IPS-18a (cell line): Measurements from ENCODE around the gene GPR137C.

Experiments
- H3K27ac ChIP-seq: one replicate; pipeline ENCODE4 v1.5.1; 2013; ENCODE audit warnings: low read length
- H3K27me3 ChIP-seq: one replicate; pipeline ENCODE4 v1.6.1; 2013; ENCODE audit warnings: mild to moderate bottlenecking, low read length; ENCODE audit not compliant: control insufficient read depth, insufficient read depth
- H3K36me3 ChIP-seq: one replicate; pipeline ENCODE4 v1.6.1; 2013; ENCODE audit warnings: low read depth, low read length; ENCODE audit not compliant: control insufficient read depth
- H3K4me1 ChIP-seq: one replicate; pipeline ENCODE4 v1.6.1; 2013; ENCODE audit warnings: low read depth, low read length; ENCODE audit not compliant: control insufficient read depth
- H3K4me3 ChIP-seq: one replicate; pipeline ENCODE4 v1.5.1; 2013; ENCODE audit warnings: low read length
- H3K9ac ChIP-seq: one replicate; pipeline ENCODE4 v1.6.1; 2013; ENCODE audit warnings: mild to moderate bottlenecking, low read length, moderate library complexity
- H3K9me3 ChIP-seq: one replicate; pipeline ENCODE4 v1.6.1; 2013; ENCODE audit warnings: low read depth, low read length; ENCODE audit not compliant: control insufficient read depth

The GPR137C gene, protein sequence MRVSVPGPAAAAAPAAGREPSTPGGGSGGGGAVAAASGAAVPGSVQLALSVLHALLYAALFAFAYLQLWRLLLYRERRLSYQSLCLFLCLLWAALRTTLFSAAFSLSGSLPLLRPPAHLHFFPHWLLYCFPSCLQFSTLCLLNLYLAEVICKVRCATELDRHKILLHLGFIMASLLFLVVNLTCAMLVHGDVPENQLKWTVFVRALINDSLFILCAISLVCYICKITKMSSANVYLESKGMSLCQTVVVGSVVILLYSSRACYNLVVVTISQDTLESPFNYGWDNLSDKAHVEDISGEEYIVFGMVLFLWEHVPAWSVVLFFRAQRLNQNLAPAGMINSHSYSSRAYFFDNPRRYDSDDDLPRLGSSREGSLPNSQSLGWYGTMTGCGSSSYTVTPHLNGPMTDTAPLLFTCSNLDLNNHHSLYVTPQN

DNA sequence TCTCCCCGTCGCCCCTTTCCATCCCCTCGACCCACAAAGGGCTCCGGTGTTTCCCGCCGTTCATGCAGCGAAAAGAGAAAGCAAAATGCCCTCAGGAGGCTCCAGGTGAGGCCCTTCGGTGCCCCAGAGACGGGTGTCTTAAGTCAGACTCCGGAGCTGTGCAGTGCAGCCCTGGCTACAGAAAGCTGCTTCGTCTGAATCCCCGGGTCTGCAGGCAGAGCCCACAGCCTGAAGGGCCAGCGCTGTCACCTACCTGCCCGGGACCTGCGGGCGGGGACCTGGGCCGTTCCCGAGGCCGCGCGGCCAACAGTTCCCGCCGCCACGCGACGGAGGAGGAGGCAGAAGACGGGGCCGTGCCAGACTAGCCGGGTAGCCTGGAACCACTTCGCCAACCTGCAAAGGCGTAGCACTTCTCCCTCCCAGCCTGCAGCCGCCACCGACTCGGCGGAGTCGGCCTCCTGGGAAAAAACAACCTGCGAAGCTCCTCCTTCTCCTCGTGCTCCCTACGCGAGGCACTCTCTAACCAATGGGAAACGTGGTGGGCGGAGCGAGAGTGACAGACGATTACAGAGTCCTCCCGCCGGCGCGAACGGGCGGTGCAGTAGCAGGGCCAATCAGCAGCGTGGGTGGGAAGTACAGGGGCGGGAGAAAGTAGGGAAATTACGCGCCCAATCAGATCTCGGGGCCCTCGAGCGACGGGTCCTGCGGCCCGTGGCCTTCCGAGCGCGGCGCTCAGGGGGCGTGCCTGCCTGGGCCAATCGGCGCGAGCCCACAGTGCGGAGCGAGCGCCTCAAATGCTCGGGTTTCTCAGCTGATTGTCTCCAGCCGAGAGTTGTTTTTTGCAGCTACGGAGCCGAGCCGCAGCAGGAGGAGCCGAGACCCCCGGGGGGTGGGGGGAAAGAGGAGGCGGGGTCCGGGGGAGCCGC, at the start of gene GPR137C, which contains the start of gene TXNDC16:
Gene GPR137C (plus strand): TSS at position 774 of the 926 bp plus-strand sequence. CDS start 312 bp downstream, outside the sequence.
Gene TXNDC16 (minus strand): TSS at position 443 of the 926 bp plus-strand sequence. CDS start 8,948 bp downstream, outside the sequence.
- Histone ChIP-seq H3K9ac (peak within 1 kb of the TSS; percentile 75), H3K27me3 (peaks cover 12% of the 10 kb centered on the region), H3K36me3 (no peaks in the 10 kb centered on the region), H3K4me3 (peak within 1 kb of the TSS; percentile 96), H3K9me3 (no peaks in the 10 kb centered on the region), H3K4me1 (peaks cover 18% of the 10 kb centered on the region), H3K27ac (no peak within 1 kb of the TSS)

DNA sequence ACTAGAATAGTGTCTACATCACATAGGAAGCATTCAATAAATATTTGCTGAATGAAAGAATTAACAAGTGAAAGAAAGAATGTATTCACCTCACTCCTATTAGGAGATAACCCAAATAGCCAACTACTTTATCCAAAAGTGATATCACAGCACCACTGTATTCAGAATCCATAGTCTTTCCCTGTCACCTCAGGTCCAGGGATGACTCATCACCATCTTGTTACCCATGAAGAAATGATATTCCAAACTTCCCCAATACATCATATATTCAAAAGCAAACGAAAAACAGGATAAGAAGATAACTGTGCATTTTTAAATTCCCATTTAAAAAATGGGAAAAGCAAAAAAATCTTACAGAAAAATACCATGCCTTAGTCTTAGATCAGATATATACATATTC, 39.4 kb upstream of the GPR137C start:
- no peaks in the 10 kb centered on the region for H3K36me3 ChIP-seq
- H3K4me1 ChIP-seq: peaks cover 12% of the 10 kb centered on the region
- no peaks in the 10 kb centered on the region for H3K9me3 ChIP-seq
- H3K4me3 ChIP-seq: no peak overlapping the region
- H3K27ac ChIP-seq: no peak overlapping the region
- H3K9ac ChIP-seq: no peak overlapping the region
- H3K27me3 ChIP-seq: no peaks in the 10 kb centered on the region

GRCh38 chr14:52514046-52514811, 38.4 kb upstream of the GPR137C start:
- no peaks in the 10 kb centered on the region for H3K27me3 ChIP-seq
- no peak overlapping the region for H3K27ac ChIP-seq
- no peaks in the 10 kb centered on the region for H3K9me3 ChIP-seq
- H3K36me3 ChIP-seq: no peaks in the 10 kb centered on the region
- H3K4me1 ChIP-seq: peaks cover 12% of the 10 kb centered on the region
- H3K9ac ChIP-seq: no peak overlapping the region
- H3K4me3 ChIP-seq: no peak overlapping the region

GRCh38 chr14:52522033-52522432, 30.6 kb upstream of the GPR137C start:
- H3K4me3 ChIP-seq: no peak overlapping the region
- H3K27me3 ChIP-seq: no peaks in the 10 kb centered on the region
- no peak overlapping the region for H3K27ac ChIP-seq
- no peaks in the 10 kb centered on the region for H3K9me3 ChIP-seq
- H3K9ac ChIP-seq: no peak overlapping the region
- H3K36me3 ChIP-seq: no peaks in the 10 kb centered on the region
- no peaks in the 10 kb centered on the region for H3K4me1 ChIP-seq

DNA sequence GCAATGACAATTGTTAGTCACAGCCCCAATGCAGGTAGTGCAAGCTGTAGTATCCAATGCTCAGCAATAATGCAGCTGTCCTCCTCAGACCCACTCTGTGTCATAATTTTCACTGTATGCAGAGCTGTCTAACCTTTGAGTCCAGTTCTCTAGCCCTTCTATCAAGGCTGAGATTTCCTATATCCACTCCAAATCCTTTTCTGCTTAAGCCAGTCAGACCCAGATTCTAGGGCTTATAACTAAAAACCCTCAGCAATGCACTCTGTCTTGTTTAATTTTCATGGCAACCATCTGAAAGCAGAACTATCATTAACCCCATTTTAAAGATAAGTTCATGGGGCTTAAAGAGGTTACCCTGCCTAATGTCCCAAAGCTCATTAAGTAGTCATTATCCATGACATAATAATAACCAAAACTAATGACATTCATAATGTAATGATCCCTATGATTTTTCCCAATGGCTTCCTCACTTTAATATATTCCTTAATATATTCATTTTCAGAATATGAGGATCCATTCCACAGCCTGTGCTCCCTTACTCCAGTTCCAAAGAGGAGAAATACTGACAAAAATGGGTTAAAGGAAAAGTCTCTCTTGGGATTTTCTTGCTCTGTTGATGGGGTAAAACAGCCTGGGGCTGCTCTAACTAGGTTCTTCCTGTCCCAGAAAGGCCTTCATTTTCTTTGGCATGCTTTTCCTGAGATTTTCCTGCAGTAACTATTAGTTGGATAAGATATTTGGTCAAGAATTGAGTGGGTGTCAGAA, 29.9 kb upstream of the GPR137C start:
- no peak overlapping the region for H3K9ac ChIP-seq
- H3K36me3 ChIP-seq: no peaks in the 10 kb centered on the region
- no peaks in the 10 kb centered on the region for H3K9me3 ChIP-seq
- no peak overlapping the region for H3K27ac ChIP-seq
- no peak overlapping the region for H3K4me3 ChIP-seq
- no peaks in the 10 kb centered on the region for H3K27me3 ChIP-seq
- H3K4me1 ChIP-seq: no peaks in the 10 kb centered on the region

- Histone ChIP-seq H3K9ac (no peak overlapping the region), H3K27me3 (no peaks in the 10 kb centered on the region), H3K4me3 (no peak overlapping the region), H3K9me3 (no peaks in the 10 kb centered on the region), H3K36me3 (no peaks in the 10 kb centered on the region), H3K27ac (no peak overlapping the region), H3K4me1 (no peaks in the 10 kb centered on the region)
Measured at GRCh38 chr14:52527052-52527451, 25.6 kb upstream of the GPR137C start.

DNA sequence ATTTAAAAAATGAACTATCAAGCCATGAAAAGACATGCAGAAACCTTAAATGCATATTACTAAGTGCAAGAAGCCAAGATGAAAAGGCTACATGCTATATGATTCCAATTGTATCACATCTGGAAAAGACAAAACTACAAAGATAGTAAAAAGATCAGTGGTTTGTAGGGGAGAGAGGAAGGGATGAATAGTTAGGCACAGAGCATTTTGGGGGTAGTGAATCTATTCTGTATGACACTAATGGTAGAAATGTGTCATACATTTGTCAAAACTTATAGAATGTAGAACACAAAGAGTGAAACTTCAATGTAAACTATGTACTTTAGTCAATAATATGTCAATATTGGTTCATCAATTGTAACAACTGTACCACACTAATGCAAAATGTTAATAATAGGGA, 21.2 kb upstream of the GPR137C start:
- Histone ChIP-seq H3K9ac (no peak overlapping the region), H3K4me3 (no peak overlapping the region), H3K9me3 (no peaks in the 10 kb centered on the region), H3K27ac (no peak overlapping the region), H3K27me3 (no peaks in the 10 kb centered on the region), H3K36me3 (peaks cover 3% of the 10 kb centered on the region), H3K4me1 (no peaks in the 10 kb centered on the region)

DNA sequence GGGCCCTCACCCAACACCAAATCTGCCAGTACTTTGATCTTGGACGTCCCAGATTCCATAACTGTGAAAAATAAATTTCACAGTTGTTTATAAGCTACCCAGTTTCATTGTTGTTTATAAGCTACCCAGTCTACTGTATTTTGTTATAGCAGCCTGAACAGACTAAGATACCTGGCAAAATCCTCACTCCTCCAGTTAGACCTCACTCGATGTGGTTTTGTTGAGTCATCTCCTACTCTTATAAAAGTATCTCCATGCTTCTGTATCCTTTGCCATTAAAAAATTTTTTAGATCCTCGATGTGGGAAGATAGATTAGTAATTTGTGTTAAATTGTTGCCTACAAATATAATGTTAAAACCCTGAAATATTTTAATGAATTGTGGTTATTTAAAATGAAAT, 16.4 kb upstream of the GPR137C start:
- no peaks in the 10 kb centered on the region for H3K9me3 ChIP-seq
- no peak overlapping the region for H3K27ac ChIP-seq
- H3K4me3 ChIP-seq: no peak overlapping the region
- H3K27me3 ChIP-seq: no peaks in the 10 kb centered on the region
- H3K4me1 ChIP-seq: peaks cover 10% of the 10 kb centered on the region
- H3K9ac ChIP-seq: no peak overlapping the region
- peaks cover 3% of the 10 kb centered on the region for H3K36me3 ChIP-seq

GRCh38 chr14:52538623-52539022, 14.0 kb upstream of the GPR137C start:
- Histone ChIP-seq H3K9me3 (no peaks in the 10 kb centered on the region), H3K36me3 (peaks cover 8% of the 10 kb centered on the region), H3K4me3 (no peak overlapping the region), H3K4me1 (peaks cover 10% of the 10 kb centered on the region), H3K27ac (no peak overlapping the region), H3K27me3 (no peaks in the 10 kb centered on the region), H3K9ac (no peak overlapping the region)

DNA sequence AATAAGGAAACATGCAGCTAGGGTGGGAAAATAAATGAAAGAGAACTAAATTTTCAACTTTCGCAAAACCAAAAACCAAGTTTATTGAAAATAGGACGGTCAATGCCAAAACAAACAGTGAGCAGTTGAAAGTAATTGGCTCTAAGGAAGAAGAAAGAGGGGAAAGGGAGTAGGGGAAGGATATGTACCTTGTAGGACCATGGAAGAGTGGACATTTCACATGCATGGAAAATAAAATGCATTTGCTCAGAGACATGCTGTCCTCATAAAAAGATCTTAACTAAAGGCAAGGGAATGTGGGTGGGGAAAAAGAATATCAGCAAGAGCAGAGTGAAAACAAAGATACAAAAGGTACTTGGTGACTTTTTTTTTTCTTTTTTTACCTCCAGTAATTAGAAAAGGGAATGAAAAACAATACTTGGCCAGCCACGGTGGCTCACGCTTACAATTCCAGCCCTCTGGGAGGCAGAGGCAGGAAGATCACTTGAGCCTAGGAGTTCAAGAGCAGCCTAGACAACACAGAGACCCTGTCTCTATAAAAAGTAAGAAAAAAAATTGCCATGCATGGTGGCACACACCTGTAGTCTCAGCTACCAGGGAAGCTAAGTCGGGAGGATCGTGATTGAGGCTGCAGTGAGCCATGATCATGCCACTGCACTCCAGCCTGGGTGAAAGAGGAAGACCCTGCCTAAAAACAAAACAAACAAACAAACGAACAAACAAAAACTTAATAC, 6.9 kb upstream of the GPR137C start:
- peaks cover 7% of the 10 kb centered on the region for H3K4me1 ChIP-seq
- no peaks in the 10 kb centered on the region for H3K27me3 ChIP-seq
- no peak overlapping the region for H3K27ac ChIP-seq
- no peak overlapping the region for H3K4me3 ChIP-seq
- peak overlapping the region; percentile 16 for H3K9ac ChIP-seq
- H3K36me3 ChIP-seq: peaks cover 5% of the 10 kb centered on the region
- no peaks in the 10 kb centered on the region for H3K9me3 ChIP-seq
